ENCODE measurements around the gene LRIG1.

Gene LRIG1

GRCh38 chr3:66416556-66417304 is 84.1 kb downstream of the LRIG1 start:
- DNase-seq (ENCODE audit: low spot score), result no peak

- no peak for DNase-seq (ENCODE audit: low spot score)
Measured at GRCh38 chr3:66415867-66416428, 84.9 kb downstream of the LRIG1 start.

GRCh38 chr3:66414846-66415245 is 86.0 kb downstream of the LRIG1 start:
- no peak for DNase-seq (ENCODE audit: low spot score)

- DNase-seq (ENCODE audit: low spot score), result no peak
Measured at GRCh38 chr3:66413151-66413751, 87.6 kb downstream of the LRIG1 start.

GRCh38 chr3:66411961-66412887 is 88.6 kb downstream of the LRIG1 start:
- no peak for DNase-seq (ENCODE audit: low spot score)

GRCh38 chr3:66411474-66411873 is 89.3 kb downstream of the LRIG1 start:
- no peak for DNase-seq (ENCODE audit: low spot score)

GRCh38 chr3:66410976-66411375 is 89.8 kb downstream of the LRIG1 start:
- DNase-seq (ENCODE audit: low spot score), result no peak

GRCh38 chr3:66409771-66410754 is 90.8 kb downstream of the LRIG1 start:
- no peak for DNase-seq (ENCODE audit: low spot score)

GRCh38 chr3:66407611-66408218 is 93.1 kb downstream of the LRIG1 start:
- peak; percentile 93 for DNase-seq (ENCODE audit: low spot score)

GRCh38 chr3:66406831-66407610 is 93.8 kb downstream of the LRIG1 start:
- no peak for DNase-seq (ENCODE audit: low spot score)

- DNase-seq (ENCODE audit: low spot score), result no peak
Measured at GRCh38 chr3:66406163-66406562, 94.7 kb downstream of the LRIG1 start.

- no peak for DNase-seq (ENCODE audit: low spot score)
Measured at GRCh38 chr3:66405701-66406091, 95.1 kb downstream of the LRIG1 start.

- no peak for DNase-seq (ENCODE audit: low spot score)
Measured at GRCh38 chr3:66404903-66405700, 95.7 kb downstream of the LRIG1 start.

GRCh38 chr3:66404197-66404596 is 96.6 kb downstream of the LRIG1 start:
- DNase-seq (ENCODE audit: low spot score), result no peak

GRCh38 chr3:66403323-66403990 is 97.4 kb downstream of the LRIG1 start:
- DNase-seq (ENCODE audit: low spot score), result no peak

- no peak for DNase-seq (ENCODE audit: low spot score)
Measured at GRCh38 chr3:66402596-66403290, 98.1 kb downstream of the LRIG1 start.

GRCh38 chr3:66401675-66402491 is 98.9 kb downstream of the LRIG1 start:
- DNase-seq (ENCODE audit: low spot score), result no peak
